Osteocyte (in vitro differentiated cells): Measurements from ENCODE around the gene DNASE1L2. TPM values are rescaled to one million over a fixed set of nuclear protein-coding genes. Genes with fewer than 3 reads are reported as not detected.

ENCODE experiments used
- DNase-seq: peaks from one replicate; pipeline ENCODE4 v3.0.0; 2021; ENCODE audit warnings: mixed read lengths; ENCODE audit not compliant: unreplicated experiment; ENCODE audit errors: extremely low spot score
- H3K27ac Mint-ChIP-seq: one replicate; pipeline ENCODE4 v1.8.0; 2021; ENCODE audit warnings: mild to moderate bottlenecking, mixed read lengths; ENCODE audit not compliant: unreplicated experiment
- H3K27me3 Mint-ChIP-seq: one replicate; pipeline ENCODE4 v1.8.0; 2021; ENCODE audit warnings: mixed read lengths; ENCODE audit not compliant: unreplicated experiment
- H3K36me3 Mint-ChIP-seq: one replicate; pipeline ENCODE4 v1.8.0; 2021; ENCODE audit warnings: mixed read lengths; ENCODE audit not compliant: unreplicated experiment
- H3K4me1 Mint-ChIP-seq: one replicate; pipeline ENCODE4 v1.8.0; 2021; ENCODE audit warnings: mixed read lengths; ENCODE audit not compliant: unreplicated experiment
- H3K4me3 Mint-ChIP-seq: one replicate; pipeline ENCODE4 v1.8.0; 2021; ENCODE audit warnings: mild to moderate bottlenecking, moderate library complexity, mixed read lengths; ENCODE audit not compliant: unreplicated experiment
- H3K9me3 Mint-ChIP-seq: one replicate; pipeline ENCODE4 v1.8.0; 2021; ENCODE audit warnings: mixed read lengths; ENCODE audit not compliant: unreplicated experiment
- CTCF ChIP-seq: fragments of 200-600 bp; sonication (generic); IDR thresholded peaks from 2 replicates; pipeline ENCODE4 v1.5.0; 2021; ENCODE audit warnings: antibody characterized with exemption, mild to moderate bottlenecking, moderate library complexity
- total RNA-seq: library from RNA; stranded (reverse); gene quantifications from 2 replicates; pipeline ENCODE4 v1.2.1, GENCODE V29; 2021

DNASE1L2 gene
- total RNA-seq, 1 donor from 2014 or later, result 1.7 TPM

- Mint-ChIP-seq H3K36me3 (peaks cover 9% of the 10 kb centered on the region), H3K27ac (no peak overlapping the region), H3K4me1 (peaks cover 22% of the 10 kb centered on the region), H3K4me3 (peak overlapping the region; percentile 79), H3K27me3 (no peaks in the 10 kb centered on the region), H3K9me3 (no peaks in the 10 kb centered on the region)
- peak; percentile 78 for DNase-seq
- no peak for TF ChIP-seq CTCF
Measured at GRCh38 chr16:2206780-2207433, 29.3 kb upstream of the DNASE1L2 start.

GRCh38 chr16:2207872-2208271, 28.4 kb upstream of the DNASE1L2 start:
- H3K36me3 Mint-ChIP-seq, result peaks cover 9% of the 10 kb centered on the region
- peaks cover 32% of the 10 kb centered on the region for H3K4me1 Mint-ChIP-seq
- no peak overlapping the region for H3K27ac Mint-ChIP-seq
- TF ChIP-seq CTCF, result no peak
- peak overlapping the region; percentile 44 for H3K4me3 Mint-ChIP-seq
- peak; percentile 81 for DNase-seq
- no peaks in the 10 kb centered on the region for H3K27me3 Mint-ChIP-seq
- H3K9me3 Mint-ChIP-seq, result no peaks in the 10 kb centered on the region

GRCh38 chr16:2208308-2208707, 27.9 kb upstream of the DNASE1L2 start:
- Mint-ChIP-seq H3K36me3 (peaks cover 9% of the 10 kb centered on the region), H3K9me3 (no peaks in the 10 kb centered on the region), H3K27ac (no peak overlapping the region), H3K27me3 (no peaks in the 10 kb centered on the region), H3K4me1 (peaks cover 36% of the 10 kb centered on the region), H3K4me3 (no peak overlapping the region)
- TF ChIP-seq CTCF, result no peak
- peak; percentile 83 for DNase-seq

- peak; percentile 82 for DNase-seq
- TF ChIP-seq CTCF, result no peak
- peaks cover 39% of the 10 kb centered on the region for H3K4me1 Mint-ChIP-seq
- peaks cover 9% of the 10 kb centered on the region for H3K36me3 Mint-ChIP-seq
- no peak overlapping the region for H3K4me3 Mint-ChIP-seq
- no peak overlapping the region for H3K27ac Mint-ChIP-seq
- H3K9me3 Mint-ChIP-seq, result no peaks in the 10 kb centered on the region
- no peaks in the 10 kb centered on the region for H3K27me3 Mint-ChIP-seq
Measured at GRCh38 chr16:2208772-2209171, 27.5 kb upstream of the DNASE1L2 start.

GRCh38 chr16:2209258-2210008, 26.8 kb upstream of the DNASE1L2 start:
- H3K4me1 Mint-ChIP-seq, result peaks cover 38% of the 10 kb centered on the region
- no peak for TF ChIP-seq CTCF
- H3K27ac Mint-ChIP-seq, result no peak overlapping the region
- H3K4me3 Mint-ChIP-seq, result no peak overlapping the region
- peak; percentile 83 for DNase-seq
- H3K36me3 Mint-ChIP-seq, result peaks cover 9% of the 10 kb centered on the region
- H3K9me3 Mint-ChIP-seq, result no peaks in the 10 kb centered on the region
- no peaks in the 10 kb centered on the region for H3K27me3 Mint-ChIP-seq
